Measurements from ENCODE around the gene MED31. TPM values are rescaled to one million over a fixed set of nuclear protein-coding genes. Genes with fewer than 3 reads are reported as not detected.

Gene MED31
- total RNA-seq, 1 experiment from 2014 or later, result 10.6 TPM

DNA sequence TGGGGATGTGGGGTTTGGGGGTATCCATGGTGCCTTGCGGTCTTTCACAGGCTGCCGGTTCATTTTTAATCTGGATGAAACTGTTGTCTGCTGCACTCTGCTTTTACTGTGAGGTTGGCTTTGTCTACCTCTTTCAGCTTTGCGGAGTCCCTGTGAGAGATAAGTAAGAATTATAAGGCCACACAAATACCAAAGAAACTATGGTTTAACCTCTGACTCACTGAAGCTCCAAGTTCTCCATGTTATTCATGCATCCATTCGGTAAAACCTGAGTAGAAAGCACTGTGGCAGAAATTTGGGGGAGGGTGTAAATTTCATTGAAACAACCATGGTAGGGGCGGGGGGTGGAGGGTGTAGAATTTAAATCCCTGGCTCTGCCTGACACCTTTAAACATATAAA, 41.4 kb downstream of the MED31 start (continued):
- TF ChIP-seq, protein P1, sequence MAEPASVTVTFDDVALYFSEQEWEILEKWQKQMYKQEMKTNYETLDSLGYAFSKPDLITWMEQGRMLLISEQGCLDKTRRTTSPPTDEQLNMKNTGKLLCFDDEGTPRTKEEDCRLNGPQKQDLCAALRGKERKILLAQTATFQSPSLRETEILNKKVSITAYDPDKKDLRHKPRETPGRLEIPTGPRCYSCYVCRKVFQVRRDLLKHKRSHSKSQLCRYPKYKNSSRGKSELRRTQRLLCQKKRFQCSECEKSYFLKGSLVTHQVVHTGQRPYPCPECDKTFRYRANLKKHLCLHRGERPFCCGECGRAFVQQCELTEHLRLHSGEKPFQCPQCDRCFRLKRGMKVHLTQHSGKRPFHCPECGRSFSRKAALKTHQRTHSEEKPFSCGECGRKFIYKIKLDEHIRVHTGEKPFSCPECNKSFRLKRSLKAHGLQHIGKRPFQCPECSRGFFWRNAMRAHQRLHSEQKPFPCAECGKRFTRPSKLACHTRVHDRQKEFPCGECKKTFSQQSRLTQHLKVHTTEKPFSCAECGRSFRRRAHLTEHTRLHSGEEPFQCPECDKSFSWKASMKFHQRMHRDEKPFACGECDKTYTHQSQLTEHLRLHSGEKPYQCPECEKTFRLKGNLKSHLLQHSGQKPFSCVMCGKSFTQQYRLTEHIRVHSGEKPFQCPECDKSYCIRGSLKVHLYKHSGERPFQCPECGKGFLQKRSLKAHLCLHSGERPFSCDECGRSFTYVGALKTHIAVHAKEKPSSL (CRISPR knock-in tag; conservative IDR thresholded peaks at IDR 0.05), result no peak
- TF ChIP-seq, protein P2, sequence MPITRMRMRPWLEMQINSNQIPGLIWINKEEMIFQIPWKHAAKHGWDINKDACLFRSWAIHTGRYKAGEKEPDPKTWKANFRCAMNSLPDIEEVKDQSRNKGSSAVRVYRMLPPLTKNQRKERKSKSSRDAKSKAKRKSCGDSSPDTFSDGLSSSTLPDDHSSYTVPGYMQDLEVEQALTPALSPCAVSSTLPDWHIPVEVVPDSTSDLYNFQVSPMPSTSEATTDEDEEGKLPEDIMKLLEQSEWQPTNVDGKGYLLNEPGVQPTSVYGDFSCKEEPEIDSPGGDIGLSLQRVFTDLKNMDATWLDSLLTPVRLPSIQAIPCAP (CRISPR knock-in tag; IDR thresholded peaks at IDR 0.05), result no peak
- TF ChIP-seq, protein P3, sequence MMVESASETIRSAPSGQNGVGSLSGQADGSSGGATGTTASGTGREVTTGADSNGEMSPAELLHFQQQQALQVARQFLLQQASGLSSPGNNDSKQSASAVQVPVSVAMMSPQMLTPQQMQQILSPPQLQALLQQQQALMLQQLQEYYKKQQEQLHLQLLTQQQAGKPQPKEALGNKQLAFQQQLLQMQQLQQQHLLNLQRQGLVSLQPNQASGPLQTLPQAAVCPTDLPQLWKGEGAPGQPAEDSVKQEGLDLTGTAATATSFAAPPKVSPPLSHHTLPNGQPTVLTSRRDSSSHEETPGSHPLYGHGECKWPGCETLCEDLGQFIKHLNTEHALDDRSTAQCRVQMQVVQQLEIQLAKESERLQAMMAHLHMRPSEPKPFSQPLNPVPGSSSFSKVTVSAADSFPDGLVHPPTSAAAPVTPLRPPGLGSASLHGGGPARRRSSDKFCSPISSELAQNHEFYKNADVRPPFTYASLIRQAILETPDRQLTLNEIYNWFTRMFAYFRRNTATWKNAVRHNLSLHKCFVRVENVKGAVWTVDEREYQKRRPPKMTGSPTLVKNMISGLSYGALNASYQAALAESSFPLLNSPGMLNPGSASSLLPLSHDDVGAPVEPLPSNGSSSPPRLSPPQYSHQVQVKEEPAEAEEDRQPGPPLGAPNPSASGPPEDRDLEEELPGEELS (CRISPR knock-in tag; IDR thresholded peaks at IDR 0.05), result no peak
- TF ChIP-seq MXD4 (CRISPR knock-in tag; IDR thresholded peaks at IDR 0.05; ENCODE audit: borderline replicate concordance), result no peak
- no peak for TF ChIP-seq NR1H2 (CRISPR knock-in tag; IDR thresholded peaks at IDR 0.05)
- TF ChIP-seq, protein P4, sequence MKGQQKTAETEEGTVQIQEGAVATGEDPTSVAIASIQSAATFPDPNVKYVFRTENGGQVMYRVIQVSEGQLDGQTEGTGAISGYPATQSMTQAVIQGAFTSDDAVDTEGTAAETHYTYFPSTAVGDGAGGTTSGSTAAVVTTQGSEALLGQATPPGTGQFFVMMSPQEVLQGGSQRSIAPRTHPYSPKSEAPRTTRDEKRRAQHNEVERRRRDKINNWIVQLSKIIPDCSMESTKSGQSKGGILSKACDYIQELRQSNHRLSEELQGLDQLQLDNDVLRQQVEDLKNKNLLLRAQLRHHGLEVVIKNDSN (CRISPR knock-in tag; IDR thresholded peaks at IDR 0.05), result no peak

DNA sequence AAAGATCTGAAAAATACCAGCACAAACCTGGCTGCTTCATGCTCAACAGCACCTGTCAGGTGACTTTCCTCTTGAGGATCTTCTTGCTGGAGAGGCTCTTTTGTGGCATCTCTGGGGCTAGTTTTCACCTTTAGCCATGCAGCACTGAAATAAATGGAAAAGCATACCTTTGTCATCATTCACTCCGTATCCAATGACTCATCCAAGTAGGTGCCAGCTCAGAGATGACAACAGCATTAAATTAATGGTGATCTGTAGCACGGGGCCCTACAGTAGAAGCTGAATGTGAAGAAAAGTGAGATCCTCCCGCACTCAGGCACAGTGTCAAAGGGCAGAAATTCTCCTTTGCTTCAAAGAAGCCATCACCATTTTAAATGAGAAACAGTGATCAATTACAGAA, 43.1 kb downstream of the MED31 start:
- H3K9me3 Mint-ChIP-seq, result no peaks in the 10 kb centered on the region
- ChIA-PET CTCF (interaction anchor here (0.6 kb wide), 1 partner anchor 46 kb away, joined by 3 read pairs; no protein-coding TSS in a partner anchor), POLR2A (no interaction called here)
- no peak for ATAC-seq
- no peak overlapping the region for H3K4me3 Mint-ChIP-seq
- TF ChIP-seq ETV6 (CRISPR knock-in tag; IDR thresholded peaks at IDR 0.05) (no peak), NFYB (CRISPR knock-in tag; conservative IDR thresholded peaks at IDR 0.05; ENCODE audit: low read depth) (no peak), ZNF263 (CRISPR knock-in tag; IDR thresholded peaks at IDR 0.05; ENCODE audit: low read depth) (no peak), NFATC4 (CRISPR knock-in tag; IDR thresholded peaks at IDR 0.05) (no peak), GABPB1 (CRISPR knock-in tag; IDR thresholded peaks at IDR 0.05) (no peak), TP53 (CRISPR knock-in tag; IDR thresholded peaks at IDR 0.05) (no peak), ATF1 (CRISPR knock-in tag; IDR thresholded peaks at IDR 0.05) (no peak), ZBTB21 (CRISPR knock-in tag; IDR thresholded peaks at IDR 0.05; ENCODE audit: borderline replicate concordance) (no peak)
- TF ChIP-seq, protein P5, sequence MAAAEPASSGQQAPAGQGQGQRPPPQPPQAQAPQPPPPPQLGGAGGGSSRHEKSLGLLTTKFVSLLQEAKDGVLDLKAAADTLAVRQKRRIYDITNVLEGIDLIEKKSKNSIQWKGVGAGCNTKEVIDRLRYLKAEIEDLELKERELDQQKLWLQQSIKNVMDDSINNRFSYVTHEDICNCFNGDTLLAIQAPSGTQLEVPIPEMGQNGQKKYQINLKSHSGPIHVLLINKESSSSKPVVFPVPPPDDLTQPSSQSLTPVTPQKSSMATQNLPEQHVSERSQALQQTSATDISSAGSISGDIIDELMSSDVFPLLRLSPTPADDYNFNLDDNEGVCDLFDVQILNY (CRISPR knock-in tag; IDR thresholded peaks at IDR 0.05), result no peak
- TF ChIP-seq, protein P6, sequence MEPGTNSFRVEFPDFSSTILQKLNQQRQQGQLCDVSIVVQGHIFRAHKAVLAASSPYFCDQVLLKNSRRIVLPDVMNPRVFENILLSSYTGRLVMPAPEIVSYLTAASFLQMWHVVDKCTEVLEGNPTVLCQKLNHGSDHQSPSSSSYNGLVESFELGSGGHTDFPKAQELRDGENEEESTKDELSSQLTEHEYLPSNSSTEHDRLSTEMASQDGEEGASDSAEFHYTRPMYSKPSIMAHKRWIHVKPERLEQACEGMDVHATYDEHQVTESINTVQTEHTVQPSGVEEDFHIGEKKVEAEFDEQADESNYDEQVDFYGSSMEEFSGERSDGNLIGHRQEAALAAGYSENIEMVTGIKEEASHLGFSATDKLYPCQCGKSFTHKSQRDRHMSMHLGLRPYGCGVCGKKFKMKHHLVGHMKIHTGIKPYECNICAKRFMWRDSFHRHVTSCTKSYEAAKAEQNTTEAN (CRISPR knock-in tag; IDR thresholded peaks at IDR 0.05), result no peak
- TF ChIP-seq, protein P7, sequence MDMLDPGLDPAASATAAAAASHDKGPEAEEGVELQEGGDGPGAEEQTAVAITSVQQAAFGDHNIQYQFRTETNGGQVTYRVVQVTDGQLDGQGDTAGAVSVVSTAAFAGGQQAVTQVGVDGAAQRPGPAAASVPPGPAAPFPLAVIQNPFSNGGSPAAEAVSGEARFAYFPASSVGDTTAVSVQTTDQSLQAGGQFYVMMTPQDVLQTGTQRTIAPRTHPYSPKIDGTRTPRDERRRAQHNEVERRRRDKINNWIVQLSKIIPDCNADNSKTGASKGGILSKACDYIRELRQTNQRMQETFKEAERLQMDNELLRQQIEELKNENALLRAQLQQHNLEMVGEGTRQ (CRISPR knock-in tag; IDR thresholded peaks at IDR 0.05), result no peak
- TF ChIP-seq, protein P8, sequence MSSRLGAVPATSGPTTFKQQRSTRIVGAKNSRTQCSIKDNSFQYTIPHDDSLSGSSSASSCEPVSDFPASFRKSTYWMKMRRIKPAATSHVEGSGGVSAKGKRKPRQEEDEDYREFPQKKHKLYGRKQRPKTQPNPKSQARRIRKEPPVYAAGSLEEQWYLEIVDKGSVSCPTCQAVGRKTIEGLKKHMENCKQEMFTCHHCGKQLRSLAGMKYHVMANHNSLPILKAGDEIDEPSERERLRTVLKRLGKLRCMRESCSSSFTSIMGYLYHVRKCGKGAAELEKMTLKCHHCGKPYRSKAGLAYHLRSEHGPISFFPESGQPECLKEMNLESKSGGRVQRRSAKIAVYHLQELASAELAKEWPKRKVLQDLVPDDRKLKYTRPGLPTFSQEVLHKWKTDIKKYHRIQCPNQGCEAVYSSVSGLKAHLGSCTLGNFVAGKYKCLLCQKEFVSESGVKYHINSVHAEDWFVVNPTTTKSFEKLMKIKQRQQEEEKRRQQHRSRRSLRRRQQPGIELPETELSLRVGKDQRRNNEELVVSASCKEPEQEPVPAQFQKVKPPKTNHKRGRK (CRISPR knock-in tag; IDR thresholded peaks at IDR 0.05; ENCODE audit: borderline replicate concordance), result no peak
- TF ChIP-seq, protein P9, sequence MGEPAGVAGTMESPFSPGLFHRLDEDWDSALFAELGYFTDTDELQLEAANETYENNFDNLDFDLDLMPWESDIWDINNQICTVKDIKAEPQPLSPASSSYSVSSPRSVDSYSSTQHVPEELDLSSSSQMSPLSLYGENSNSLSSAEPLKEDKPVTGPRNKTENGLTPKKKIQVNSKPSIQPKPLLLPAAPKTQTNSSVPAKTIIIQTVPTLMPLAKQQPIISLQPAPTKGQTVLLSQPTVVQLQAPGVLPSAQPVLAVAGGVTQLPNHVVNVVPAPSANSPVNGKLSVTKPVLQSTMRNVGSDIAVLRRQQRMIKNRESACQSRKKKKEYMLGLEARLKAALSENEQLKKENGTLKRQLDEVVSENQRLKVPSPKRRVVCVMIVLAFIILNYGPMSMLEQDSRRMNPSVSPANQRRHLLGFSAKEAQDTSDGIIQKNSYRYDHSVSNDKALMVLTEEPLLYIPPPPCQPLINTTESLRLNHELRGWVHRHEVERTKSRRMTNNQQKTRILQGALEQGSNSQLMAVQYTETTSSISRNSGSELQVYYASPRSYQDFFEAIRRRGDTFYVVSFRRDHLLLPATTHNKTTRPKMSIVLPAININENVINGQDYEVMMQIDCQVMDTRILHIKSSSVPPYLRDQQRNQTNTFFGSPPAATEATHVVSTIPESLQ (CRISPR knock-in tag; IDR thresholded peaks at IDR 0.05), result no peak
- DNase-seq (ENCODE audit: low spot score), result no peak
- peaks cover 47% of the 10 kb centered on the region for H3K36me3 Mint-ChIP-seq
- H3K27ac Mint-ChIP-seq, result no peak overlapping the region
- no peaks in the 10 kb centered on the region for H3K27me3 Mint-ChIP-seq (ENCODE audit: low read depth)
- H3K4me1 Mint-ChIP-seq, result no peaks in the 10 kb centered on the region
